Omental fat pad (tissue), 4 donors: Measurements from ENCODE around the gene OR5K3. TPM values are rescaled to one million over a fixed set of nuclear protein-coding genes. Genes with fewer than 3 reads are reported as not detected.

Experiments
- ATAC-seq: fragments of 150-250 bp; one replicate; pipeline ENCODE4 v1.9.1; 2016; ENCODE audit warnings: mild to moderate bottlenecking, moderate library complexity; ENCODE audit not compliant: low FRiP score
- DNase-seq: peaks from one replicate; pipeline ENCODE4 v3.0.0-alpha.2; 2019; ENCODE audit warnings: low spot score
- CTCF ChIP-seq, 3 donors: fragments of 450-650 bp; IDR thresholded peaks; one replicate each; pipeline ENCODE4 v1.5.1; 2016 to 2017; ENCODE audit warnings: antibody characterized with exemption in 3 of 3, mild to moderate bottlenecking in 3 of 3, moderate library complexity in 2 of 3
- total RNA-seq, 4 donors: library from RNA; depleted of rRNA; stranded (reverse); fragments of >200 nt; gene quantifications; one replicate each; pipeline ENCODE4 v1.1.0, GENCODE V29; 2016

The OR5K3 gene
- total RNA-seq, 4 donors from 2014 or later, result not detected

GRCh38 chr3:98359993-98360675 is 30.3 kb upstream of the OR5K3 start:
- no peak for TF ChIP-seq CTCF (IDR thresholded peaks at IDR 0.05)
- DNase-seq, result no peak
- ATAC-seq, result no peak

GRCh38 chr3:98360681-98361080 is 29.8 kb upstream of the OR5K3 start:
- no peak for TF ChIP-seq CTCF (IDR thresholded peaks at IDR 0.05)
- ATAC-seq, result no peak
- no peak for DNase-seq

- no peak for TF ChIP-seq CTCF (IDR thresholded peaks at IDR 0.05)
- DNase-seq (no peak), ATAC-seq (no peak)
These were observed 29.2 kb upstream of the OR5K3 start for GRCh38 chr3:98361289-98361688.

GRCh38 chr3:98367464-98368246 is 22.8 kb upstream of the OR5K3 start:
- no peak for ATAC-seq
- TF ChIP-seq CTCF (IDR thresholded peaks at IDR 0.05), result no peak
- DNase-seq, result no peak

GRCh38 chr3:98371186-98371585 is 19.3 kb upstream of the OR5K3 start:
- TF ChIP-seq CTCF (IDR thresholded peaks at IDR 0.05), result no peak
- no peak for DNase-seq
- ATAC-seq, result no peak

- no peak for ATAC-seq
These were observed 18.6 kb upstream of the OR5K3 start for GRCh38 chr3:98371853-98372252.

More at GRCh38 chr3:98371853-98372252, 18.6 kb upstream of the OR5K3 start:
- no peak for TF ChIP-seq CTCF (IDR thresholded peaks at IDR 0.05)
- DNase-seq, result no peak
